ENCODE data around the gene DSE.

DNA sequence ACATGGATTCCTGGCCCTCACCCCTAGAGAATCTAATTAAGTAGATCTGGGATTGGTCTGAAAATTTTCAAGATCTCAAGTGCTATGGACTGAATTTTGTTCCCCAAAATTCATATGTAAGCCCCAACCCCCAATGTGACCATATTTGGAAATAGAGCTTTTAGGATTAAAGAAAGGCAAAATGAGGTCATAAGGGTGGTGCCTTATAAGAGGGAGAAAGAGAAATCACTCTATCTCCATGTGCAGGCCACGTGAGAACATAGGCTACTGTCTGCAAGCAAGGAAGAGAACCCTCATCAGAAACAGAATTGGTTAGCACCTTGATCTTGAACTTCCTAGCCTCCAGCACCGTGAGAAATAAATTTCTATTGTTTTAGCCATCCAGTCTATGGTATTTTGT lies 8.5 kb upstream of the DSE start:
- TF ChIP-seq POLR2AphosphoS5 (IDR thresholded peaks at IDR 0.05), result no peak
- TF ChIP-seq EP300 (IDR thresholded peaks at IDR 0.05; ENCODE audit: low read depth), result no peak
